Lower leg skin (tissue), 3 donors: ENCODE data around the gene ANKRD31.

Experiments used
- POLR2A ChIP-seq, 2 donors: fragments of 450-650 bp; IDR thresholded peaks; one replicate each; pipeline ENCODE4 v1.6.1; 2016 to 2017; ENCODE audit warnings: antibody characterized with exemption in 2 of 2, mild to moderate bottlenecking in 1 of 2, moderate library complexity in 1 of 2
- TF ChIP-seq, protein P1 (sequence below), 3 donors: fragments of 450-650 bp; IDR thresholded peaks; one replicate each; pipeline ENCODE4 v1.5.1; 2016; ENCODE audit warnings: antibody characterized with exemption in 3 of 3, mild to moderate bottlenecking in 3 of 3, moderate library complexity in 2 of 3

DNA sequence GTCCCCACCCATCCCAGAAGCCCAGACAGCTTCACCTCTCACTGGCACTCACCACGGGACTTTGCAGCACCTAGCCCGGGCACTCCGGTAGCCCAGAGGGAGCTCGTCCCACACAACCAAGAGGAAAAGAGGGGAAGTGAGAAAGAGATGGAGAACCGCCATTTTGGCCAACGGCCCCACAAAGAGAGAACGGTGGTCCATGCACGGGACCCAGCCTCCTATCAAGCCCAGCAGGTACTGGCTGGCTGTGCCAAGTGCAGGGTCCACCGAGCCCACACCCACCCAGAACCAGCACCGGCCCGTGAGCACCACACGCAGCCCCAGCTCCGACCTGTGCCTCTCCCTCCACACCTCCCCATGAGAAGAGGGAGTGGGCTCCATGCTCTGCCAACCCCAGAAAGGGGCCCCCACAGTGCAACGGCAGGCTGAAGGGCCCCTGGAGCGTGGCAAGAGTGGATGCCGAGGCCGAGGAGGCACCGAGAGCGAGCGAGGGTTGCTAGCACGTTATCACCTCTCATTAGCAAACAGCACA lies 105.8 kb downstream of the ANKRD31 start:
- TF ChIP-seq POLR2A (IDR thresholded peaks at IDR 0.05) = no peak
- TF ChIP-seq, protein P1, sequence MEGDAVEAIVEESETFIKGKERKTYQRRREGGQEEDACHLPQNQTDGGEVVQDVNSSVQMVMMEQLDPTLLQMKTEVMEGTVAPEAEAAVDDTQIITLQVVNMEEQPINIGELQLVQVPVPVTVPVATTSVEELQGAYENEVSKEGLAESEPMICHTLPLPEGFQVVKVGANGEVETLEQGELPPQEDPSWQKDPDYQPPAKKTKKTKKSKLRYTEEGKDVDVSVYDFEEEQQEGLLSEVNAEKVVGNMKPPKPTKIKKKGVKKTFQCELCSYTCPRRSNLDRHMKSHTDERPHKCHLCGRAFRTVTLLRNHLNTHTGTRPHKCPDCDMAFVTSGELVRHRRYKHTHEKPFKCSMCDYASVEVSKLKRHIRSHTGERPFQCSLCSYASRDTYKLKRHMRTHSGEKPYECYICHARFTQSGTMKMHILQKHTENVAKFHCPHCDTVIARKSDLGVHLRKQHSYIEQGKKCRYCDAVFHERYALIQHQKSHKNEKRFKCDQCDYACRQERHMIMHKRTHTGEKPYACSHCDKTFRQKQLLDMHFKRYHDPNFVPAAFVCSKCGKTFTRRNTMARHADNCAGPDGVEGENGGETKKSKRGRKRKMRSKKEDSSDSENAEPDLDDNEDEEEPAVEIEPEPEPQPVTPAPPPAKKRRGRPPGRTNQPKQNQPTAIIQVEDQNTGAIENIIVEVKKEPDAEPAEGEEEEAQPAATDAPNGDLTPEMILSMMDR (IDR thresholded peaks at IDR 0.05) = no peak
